ENCODE measurements around the gene POLD2.

The POLD2 gene

GRCh38 chr7:44101303-44101965 is 21.9 kb downstream of the POLD2 start:
- DNase-seq: no peak

GRCh38 chr7:44100458-44101302 is 22.7 kb downstream of the POLD2 start:
- no peak for DNase-seq

- DNase-seq: no peak
Observed at GRCh38 chr7:44099669-44100068, 23.7 kb downstream of the POLD2 start.

GRCh38 chr7:44098092-44099068 is 25.0 kb downstream of the POLD2 start:
- no peak for DNase-seq

- no peak for DNase-seq
Observed at GRCh38 chr7:44097064-44097932, 26.1 kb downstream of the POLD2 start.

GRCh38 chr7:44096326-44096881 is 26.9 kb downstream of the POLD2 start:
- no peak for DNase-seq

- no peak for DNase-seq
Observed at GRCh38 chr7:44095781-44096180, 27.6 kb downstream of the POLD2 start.

GRCh38 chr7:44094883-44095592 is 28.3 kb downstream of the POLD2 start:
- DNase-seq: no peak

- no peak for DNase-seq
Observed at GRCh38 chr7:44094365-44094764, 29.0 kb downstream of the POLD2 start.

- no peak for DNase-seq
Observed at GRCh38 chr7:44093102-44093641, 30.2 kb downstream of the POLD2 start.

GRCh38 chr7:44087911-44088838 is 35.2 kb downstream of the POLD2 start:
- no peak for DNase-seq

- DNase-seq: no peak
Observed at GRCh38 chr7:44086627-44087026, 36.7 kb downstream of the POLD2 start.

- no peak for DNase-seq
Observed at GRCh38 chr7:44085546-44085945, 37.8 kb downstream of the POLD2 start.

GRCh38 chr7:44084701-44085100 is 38.6 kb downstream of the POLD2 start:
- DNase-seq: no peak

- no peak for DNase-seq
Observed at GRCh38 chr7:44083796-44084195, 39.6 kb downstream of the POLD2 start.

GRCh38 chr7:44082541-44083207 is 40.7 kb downstream of the POLD2 start:
- DNase-seq: peak; percentile 100

GRCh38 chr7:44081266-44081748 is 42.0 kb downstream of the POLD2 start:
- no peak for DNase-seq

GRCh38 chr7:44080686-44081265 is 42.6 kb downstream of the POLD2 start:
- DNase-seq: no peak

- DNase-seq: no peak
Observed at GRCh38 chr7:44080118-44080517, 43.2 kb downstream of the POLD2 start.

All from stimulated activated naive CD4-positive, alpha-beta T cell treated with Interleukin-2 at 50 U/mL for 16 hours (primary cell).